Activated naive CD4-positive, alpha-beta T cell treated with anti-CD3 and anti-CD28 coated beads for 36 hours (primary cell): Measurements from ENCODE around the gene SLC38A2. TPM values are rescaled to one million over a fixed set of nuclear protein-coding genes. Genes with fewer than 3 reads are reported as not detected.
"Not testable (repeated sequence)": the region's sequence is repeated elsewhere in the genome, so short reads cannot be mapped to it uniquely, and the experiment has no call there.

Experiments
- CTCF ChIA-PET: fragments of 350-600 bp; sonication (Branson Sonifier 250); formaldehyde crosslinking; loops from one replicate; lab custom pipeline; 2021; ENCODE audit warnings: antibody characterized with exemption; lab: Charles Lee
- DNase-seq: peaks from one replicate; pipeline ENCODE4 v3.0.0-alpha.2; 2020
- H3K27ac Mint-ChIP-seq: one replicate; pipeline ENCODE4 v1.8.0; 2021; ENCODE audit warnings: mild to moderate bottlenecking, mixed read lengths
- H3K27me3 Mint-ChIP-seq: one replicate; pipeline ENCODE4 v1.8.0; 2021; ENCODE audit warnings: low read depth, mixed read lengths
- H3K36me3 Mint-ChIP-seq: one replicate; pipeline ENCODE4 v1.8.0; 2021; ENCODE audit warnings: low read depth, mixed read lengths
- H3K4me1 Mint-ChIP-seq: one replicate; pipeline ENCODE4 v1.8.0; 2021; ENCODE audit warnings: low read depth, mixed read lengths
- H3K4me3 Mint-ChIP-seq: one replicate; pipeline ENCODE4 v1.8.0; 2021; ENCODE audit warnings: mild to moderate bottlenecking, moderate library complexity, mixed read lengths
- H3K9me3 Mint-ChIP-seq: one replicate; pipeline ENCODE4 v1.8.0; 2021; ENCODE audit warnings: mixed read lengths
- intact Hi-C: fragments of 100-400 bp; cut with micrococcal nuclease; formaldehyde crosslinking; loops from one replicate; pipeline ENCODE4 v1.15.1; 2023
- total RNA-seq, 2 experiments: library from RNA; stranded (reverse); gene quantifications; one replicate each; pipeline ENCODE4 v1.2.3, GENCODE V29; 2021

Gene SLC38A2
- total RNA-seq, 2 experiments from 2014 or later = 196 to 206 TPM

- no peak for DNase-seq
- no peaks in the 10 kb centered on the region for H3K4me1 Mint-ChIP-seq
- peaks cover 2% of the 10 kb centered on the region for H3K36me3 Mint-ChIP-seq
- H3K9me3 Mint-ChIP-seq = peaks cover 12% of the 10 kb centered on the region
- H3K4me3 Mint-ChIP-seq = no peak overlapping the region
- no peak overlapping the region for H3K27ac Mint-ChIP-seq
- H3K27me3 Mint-ChIP-seq = no peaks in the 10 kb centered on the region
- CTCF ChIA-PET = interaction anchor here (0.6 to 1.2 kb wide), 3 partner anchors 173 to 319 kb away, joined by 3 to 12 read pairs (median 3); no protein-coding TSS in a partner anchor
- intact Hi-C loops = no loop called here
Observed at GRCh38 chr12:46332260-46332659, 40.3 kb downstream of the SLC38A2 start.

- intact Hi-C loops, H3K27ac Mint-ChIP-seq, H3K27me3 Mint-ChIP-seq, DNase-seq, H3K36me3 Mint-ChIP-seq, CTCF ChIA-PET, H3K4me3 Mint-ChIP-seq, H3K4me1 Mint-ChIP-seq, H3K9me3 Mint-ChIP-seq: not testable (repeated sequence)
Observed at GRCh38 chr12:46325075-46325474, 47.5 kb downstream of the SLC38A2 start.

DNA sequence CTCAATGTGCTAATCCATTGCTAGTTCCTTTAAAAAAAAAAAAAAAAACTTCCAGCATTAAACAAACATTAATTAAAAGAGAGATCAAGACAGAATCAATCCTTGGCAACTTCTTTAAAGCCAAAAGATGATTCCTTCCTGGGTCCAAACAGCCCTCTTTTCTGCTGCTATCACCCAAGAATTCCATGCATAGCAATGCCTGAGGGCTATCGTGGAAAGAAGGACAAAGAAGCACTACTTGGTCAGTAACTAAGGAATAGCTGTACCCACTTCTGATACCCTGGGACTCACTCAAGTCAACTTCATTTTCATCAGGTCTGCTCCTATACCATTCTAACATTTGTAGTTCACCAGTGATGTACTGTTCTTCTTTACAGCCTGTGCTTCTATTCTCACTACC lies 51.8 kb downstream of the SLC38A2 start:
- Mint-ChIP-seq H3K9me3 (no peaks in the 10 kb centered on the region), H3K36me3 (no peaks in the 10 kb centered on the region), H3K4me1 (no peaks in the 10 kb centered on the region), H3K27ac (no peak overlapping the region), H3K27me3 (no peaks in the 10 kb centered on the region), H3K4me3 (no peak overlapping the region)
- no peak for DNase-seq
- intact Hi-C loops = no loop called here
- CTCF ChIA-PET = no interaction called here

- CTCF ChIA-PET = interaction anchor here (0.6 to 1.3 kb wide), 2 partner anchors 36 to 193 kb away, joined by 3 to 4 read pairs; no protein-coding TSS in a partner anchor
- Mint-ChIP-seq H3K36me3 (no peaks in the 10 kb centered on the region), H3K9me3 (no peaks in the 10 kb centered on the region), H3K27me3 (no peaks in the 10 kb centered on the region), H3K4me1 (no peaks in the 10 kb centered on the region), H3K27ac (no peak overlapping the region), H3K4me3 (no peak overlapping the region)
- intact Hi-C loops = no loop called here
- DNase-seq = no peak
Observed at GRCh38 chr12:46318037-46318436, 54.5 kb downstream of the SLC38A2 start.

Other genes with a start within 250 kb of the SLC38A2 start
- gene SLC38A1, start 103.7 kb downstream of the SLC38A2 start, total RNA-seq = 100 to 1,000 TPM; 105 to 110 TPM